Left ventricle myocardium inferior (tissue), 1 donor: ENCODE measurements around the gene RIOK1. TPM values are rescaled to one million over a fixed set of nuclear protein-coding genes. Genes with fewer than 3 reads are reported as not detected.

ENCODE experiments used
- DNase-seq: peaks from one replicate; pipeline ENCODE4 v3.0.0-alpha.2; 2020
- H3K27ac ChIP-seq: fragments of 200-600 bp; replicated peaks from 2 replicates; pipeline ENCODE4 v1.8.0; 2021
- H3K27me3 ChIP-seq: fragments of 200-600 bp; 2 replicates; pipeline ENCODE4 v1.8.0; 2021; ENCODE audit warnings: low read depth
- H3K36me3 ChIP-seq: fragments of 200-600 bp; 2 replicates; pipeline ENCODE4 v1.8.0; 2021
- H3K4me1 ChIP-seq: fragments of 200-600 bp; 2 replicates; pipeline ENCODE4 v1.8.0; 2021
- H3K4me3 ChIP-seq: fragments of 200-600 bp; 2 replicates; pipeline ENCODE4 v1.8.0; 2021; ENCODE audit warnings: mild to moderate bottlenecking, moderate library complexity
- H3K9me3 ChIP-seq: fragments of 200-600 bp; replicated peaks from 2 replicates; pipeline ENCODE4 v1.8.0; 2021
- intact Hi-C: fragments of 100-400 bp; cut with micrococcal nuclease; formaldehyde crosslinking; loops from one replicate; pipeline ENCODE4 v1.11.0; 2022
- total RNA-seq: library from RNA; stranded (reverse); fragmentation: NEBNext Ultra II Directional; extraction: Animal tissue kit (Norgen Biotek cat#: 25700); gene quantifications from one replicate; pipeline ENCODE4 v1.2.1, GENCODE V29; 2021
- TF ChIP-seq, protein P1 (sequence below): fragments of 200-600 bp; IDR thresholded peaks from 2 replicates; pipeline ENCODE4 v1.8.0; 2021; ENCODE audit warnings: antibody characterized with exemption, mild to moderate bottlenecking, borderline replicate concordance
- donor health status: DM: no; HTN: yes; CAD: no; lungs with severe emphysema.

Gene RIOK1
- total RNA-seq, 1 donor from 2014 or later: 11.5 TPM

DNA sequence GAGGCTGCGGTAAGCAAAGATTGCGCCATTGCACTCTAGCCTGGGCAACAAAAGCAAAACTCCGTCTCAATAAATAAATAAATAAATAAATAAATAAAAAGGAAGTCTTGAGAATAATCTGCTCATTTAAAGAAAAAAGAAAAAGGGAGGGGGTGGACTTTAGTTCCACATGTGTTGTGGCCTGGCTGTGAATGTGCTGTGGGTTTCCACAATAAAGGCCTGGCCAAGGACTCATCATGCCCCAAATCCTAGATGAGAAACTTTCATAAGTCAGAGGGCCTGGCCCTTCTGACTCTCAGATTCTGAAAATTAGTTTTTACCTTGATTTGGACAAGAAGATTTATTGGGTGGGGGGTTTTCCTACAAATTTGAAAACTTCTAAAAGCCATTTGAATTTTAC, 48.4 kb downstream of the RIOK1 start:
- intact Hi-C loops: no loop called here
- Histone ChIP-seq H3K4me1 (no peaks in the 10 kb centered on the region), H3K27ac (no peak overlapping the region), H3K36me3 (no peaks in the 10 kb centered on the region), H3K4me3 (no peak overlapping the region), H3K9me3 (peaks cover 4% of the 10 kb centered on the region), H3K27me3 (peaks cover 12% of the 10 kb centered on the region)
- DNase-seq: no peak
- TF ChIP-seq, protein P1, sequence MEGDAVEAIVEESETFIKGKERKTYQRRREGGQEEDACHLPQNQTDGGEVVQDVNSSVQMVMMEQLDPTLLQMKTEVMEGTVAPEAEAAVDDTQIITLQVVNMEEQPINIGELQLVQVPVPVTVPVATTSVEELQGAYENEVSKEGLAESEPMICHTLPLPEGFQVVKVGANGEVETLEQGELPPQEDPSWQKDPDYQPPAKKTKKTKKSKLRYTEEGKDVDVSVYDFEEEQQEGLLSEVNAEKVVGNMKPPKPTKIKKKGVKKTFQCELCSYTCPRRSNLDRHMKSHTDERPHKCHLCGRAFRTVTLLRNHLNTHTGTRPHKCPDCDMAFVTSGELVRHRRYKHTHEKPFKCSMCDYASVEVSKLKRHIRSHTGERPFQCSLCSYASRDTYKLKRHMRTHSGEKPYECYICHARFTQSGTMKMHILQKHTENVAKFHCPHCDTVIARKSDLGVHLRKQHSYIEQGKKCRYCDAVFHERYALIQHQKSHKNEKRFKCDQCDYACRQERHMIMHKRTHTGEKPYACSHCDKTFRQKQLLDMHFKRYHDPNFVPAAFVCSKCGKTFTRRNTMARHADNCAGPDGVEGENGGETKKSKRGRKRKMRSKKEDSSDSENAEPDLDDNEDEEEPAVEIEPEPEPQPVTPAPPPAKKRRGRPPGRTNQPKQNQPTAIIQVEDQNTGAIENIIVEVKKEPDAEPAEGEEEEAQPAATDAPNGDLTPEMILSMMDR: no peak

- no peaks in the 10 kb centered on the region for H3K4me1 ChIP-seq
- peaks cover 4% of the 10 kb centered on the region for H3K9me3 ChIP-seq
- no peaks in the 10 kb centered on the region for H3K36me3 ChIP-seq
- no peak overlapping the region for H3K4me3 ChIP-seq
- intact Hi-C loops: no loop called here
- H3K27me3 ChIP-seq: peaks cover 12% of the 10 kb centered on the region
- TF ChIP-seq, protein P1: no peak
- no peak for DNase-seq
- no peak overlapping the region for H3K27ac ChIP-seq
These were observed 49.6 kb downstream of the RIOK1 start for GRCh38 chr6:7439228-7439627.

- H3K27me3 ChIP-seq: peaks cover 13% of the 10 kb centered on the region
These were observed 50.9 kb downstream of the RIOK1 start for GRCh38 chr6:7440476-7440875.

GRCh38 chr6:7441048-7441775, 51.6 kb downstream of the RIOK1 start:
- intact Hi-C loops: no loop called here
- no peaks in the 10 kb centered on the region for H3K36me3 ChIP-seq
- H3K4me3 ChIP-seq: no peak overlapping the region
- H3K27ac ChIP-seq: no peak overlapping the region
- peaks cover 19% of the 10 kb centered on the region for H3K27me3 ChIP-seq
- no peaks in the 10 kb centered on the region for H3K4me1 ChIP-seq
- H3K9me3 ChIP-seq: peaks cover 1% of the 10 kb centered on the region
- DNase-seq: no peak
- TF ChIP-seq, protein P1: no peak

More at GRCh38 chr6:7440476-7440875, 50.9 kb downstream of the RIOK1 start:
- Histone ChIP-seq H3K4me3 (no peak overlapping the region), H3K4me1 (no peaks in the 10 kb centered on the region), H3K9me3 (peaks cover 4% of the 10 kb centered on the region), H3K36me3 (no peaks in the 10 kb centered on the region), H3K27ac (no peak overlapping the region)
- TF ChIP-seq, protein P1: no peak
- intact Hi-C loops: no loop called here
- DNase-seq: no peak

- Histone ChIP-seq H3K27me3 (peaks cover 19% of the 10 kb centered on the region), H3K4me1 (no peaks in the 10 kb centered on the region), H3K36me3 (no peaks in the 10 kb centered on the region), H3K4me3 (no peak overlapping the region), H3K9me3 (no peaks in the 10 kb centered on the region), H3K27ac (no peak overlapping the region)
- TF ChIP-seq, protein P1: no peak
- intact Hi-C loops: no loop called here
- no peak for DNase-seq
These were observed 52.9 kb downstream of the RIOK1 start for GRCh38 chr6:7442467-7442866.
